Karpas-422 (cell line): Measurements from ENCODE around the gene NHSL2. TPM values are rescaled to one million over a fixed set of nuclear protein-coding genes. Genes with fewer than 3 reads are reported as not detected.

ENCODE experiments used
- DNase-seq: peaks from one replicate; pipeline ENCODE4 v3.0.0-alpha.2; 2015
- H2AFZ ChIP-seq: fragments of 200-600 bp; sonication (generic); 2 replicates; pipeline ENCODE4 v1.6.1; 2014; ENCODE audit warnings: antibody characterized with exemption, low read length, mixed read lengths
- H3K27ac ChIP-seq: fragments of 200-600 bp; sonication (generic); 2 replicates; pipeline ENCODE4 v1.5.1; 2014; ENCODE audit warnings: mild to moderate bottlenecking, low read length, moderate library complexity
- H3K27me3 ChIP-seq: fragments of 200-600 bp; sonication (generic); 2 replicates; pipeline ENCODE4 v1.6.1; 2014; ENCODE audit warnings: low read length, mixed read lengths
- H3K36me3 ChIP-seq: fragments of 200-600 bp; sonication (generic); 2 replicates; pipeline ENCODE4 v1.6.1; 2014; ENCODE audit warnings: low read length, mixed read lengths; ENCODE audit not compliant: insufficient read depth
- H3K4me1 ChIP-seq: fragments of 200-600 bp; sonication (generic); 2 replicates; pipeline ENCODE4 v1.6.1; 2014; ENCODE audit warnings: mild to moderate bottlenecking, low read length, mixed read lengths
- H3K4me2 ChIP-seq: fragments of 200-600 bp; sonication (generic); 2 replicates; pipeline ENCODE4 v1.6.1; 2014; ENCODE audit warnings: low read length, low read depth, mild to moderate bottlenecking; ENCODE audit not compliant: poor library complexity, severe bottlenecking
- H3K4me3 ChIP-seq: fragments of 200-600 bp; sonication (generic); 2 replicates; pipeline ENCODE4 v1.5.1; 2014; ENCODE audit warnings: mild to moderate bottlenecking, antibody characterized with exemption, low read length, mixed read lengths
- H3K79me2 ChIP-seq: fragments of 200-600 bp; sonication (generic); 2 replicates; pipeline ENCODE4 v1.6.1; 2014; ENCODE audit warnings: mild to moderate bottlenecking, low read length, mixed read lengths
- H3K9ac ChIP-seq: fragments of 200-600 bp; sonication (generic); 2 replicates; pipeline ENCODE4 v1.6.0; 2014; ENCODE audit warnings: low read length
- H3K9me2 ChIP-seq: fragments of 200-600 bp; sonication (generic), shearing (Covaris generic); replicated peaks from 2 replicates; pipeline ENCODE4 v1.6.0; 2014; ENCODE audit warnings: mild to moderate bottlenecking, low read length, moderate library complexity; ENCODE audit not compliant: insufficient read depth
- H3K9me3 ChIP-seq: fragments of 300-700, 200-600 bp; sonication (generic); 2 replicates; pipeline ENCODE4 v1.6.1; 2014; ENCODE audit warnings: low read length, mixed read lengths
- H4K20me1 ChIP-seq: fragments of 200-600 bp; sonication (generic); 2 replicates; pipeline ENCODE4 v1.6.1; 2014; ENCODE audit warnings: mild to moderate bottlenecking, antibody characterized with exemption, low read length, low read depth; ENCODE audit not compliant: insufficient read depth
- total RNA-seq: library from RNA; depleted of rRNA; stranded (reverse); fragments of >200 nt; shearing (Covaris generic); gene quantifications from 2 replicates; pipeline ENCODE4 v1.2.3, GENCODE V29; 2014; ENCODE audit warnings: low replicate concordance

The NHSL2 gene
- total RNA-seq, 1 experiment from 2014 or later = not detected

GRCh38 chrX:71996136-71996535 is 85.5 kb downstream of the NHSL2 start:
- Histone ChIP-seq H3K79me2 (no peaks in the 10 kb centered on the region), H3K4me3 (no peak overlapping the region), H3K9me2 (no peaks in the 10 kb centered on the region), H4K20me1 (no peaks in the 10 kb centered on the region), H3K4me1 (no peaks in the 10 kb centered on the region), H3K36me3 (no peaks in the 10 kb centered on the region), H2AFZ (no peak overlapping the region), H3K9me3 (no peaks in the 10 kb centered on the region), H3K4me2 (no peak overlapping the region), H3K27me3 (no peaks in the 10 kb centered on the region), H3K27ac (no peak overlapping the region), H3K9ac (no peak overlapping the region)
- no peak for DNase-seq

DNA sequence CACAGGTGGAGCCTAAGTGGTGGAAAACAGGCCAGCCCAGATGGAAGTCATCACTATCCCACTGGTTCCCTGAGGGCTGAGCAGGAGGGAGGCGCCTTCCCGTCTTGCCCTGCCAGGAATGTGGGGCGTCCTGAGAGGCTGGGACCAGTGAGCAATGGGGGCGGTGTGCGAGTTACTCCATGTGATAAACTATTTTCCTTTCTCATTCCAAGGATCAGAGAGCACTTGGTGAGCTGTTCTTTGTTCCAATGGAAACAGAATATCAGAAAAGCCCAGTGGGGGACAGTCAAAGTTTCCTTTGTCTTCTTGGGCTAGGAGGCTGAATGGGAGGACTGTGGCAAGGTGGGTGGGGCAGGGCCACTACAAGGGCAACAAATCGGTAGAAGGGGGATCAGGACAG is 86.2 kb downstream of the NHSL2 start:
- Histone ChIP-seq H3K9me3 (no peaks in the 10 kb centered on the region), H4K20me1 (no peaks in the 10 kb centered on the region), H3K36me3 (no peaks in the 10 kb centered on the region), H3K27ac (no peak overlapping the region), H3K9ac (no peak overlapping the region), H3K4me2 (no peak overlapping the region), H3K27me3 (no peaks in the 10 kb centered on the region), H3K9me2 (no peaks in the 10 kb centered on the region), H2AFZ (no peak overlapping the region), H3K4me1 (no peaks in the 10 kb centered on the region), H3K79me2 (no peaks in the 10 kb centered on the region), H3K4me3 (no peak overlapping the region)
- no peak for DNase-seq

- Histone ChIP-seq H3K9me2 (no peaks in the 10 kb centered on the region), H3K9me3 (no peaks in the 10 kb centered on the region), H4K20me1 (no peaks in the 10 kb centered on the region)
Observed at GRCh38 chrX:71997320-71997719, 86.7 kb downstream of the NHSL2 start.

GRCh38 chrX:71998836-71999509 is 88.3 kb downstream of the NHSL2 start:
- H3K4me1 ChIP-seq = peaks cover 4% of the 10 kb centered on the region; the same call in 1 of the 2 replicates
- no peaks in the 10 kb centered on the region for H4K20me1 ChIP-seq
- peak; percentile 77 for DNase-seq
- no peak overlapping the region for H3K27ac ChIP-seq
- no peak overlapping the region for H3K4me2 ChIP-seq
- H3K9me3 ChIP-seq = no peaks in the 10 kb centered on the region
- H2AFZ ChIP-seq = no peak overlapping the region
- no peaks in the 10 kb centered on the region for H3K9me2 ChIP-seq
- no peaks in the 10 kb centered on the region for H3K27me3 ChIP-seq
- H3K36me3 ChIP-seq = no peaks in the 10 kb centered on the region
- no peak overlapping the region for H3K9ac ChIP-seq
- no peaks in the 10 kb centered on the region for H3K79me2 ChIP-seq
- no peak overlapping the region for H3K4me3 ChIP-seq

More at GRCh38 chrX:71997320-71997719, 86.7 kb downstream of the NHSL2 start:
- Histone ChIP-seq H2AFZ (no peak overlapping the region), H3K9ac (no peak overlapping the region), H3K36me3 (no peaks in the 10 kb centered on the region), H3K4me2 (no peak overlapping the region), H3K79me2 (no peaks in the 10 kb centered on the region), H3K27me3 (no peaks in the 10 kb centered on the region), H3K4me3 (no peak overlapping the region), H3K4me1 (no peaks in the 10 kb centered on the region), H3K27ac (no peak overlapping the region)
- DNase-seq = no peak

DNA sequence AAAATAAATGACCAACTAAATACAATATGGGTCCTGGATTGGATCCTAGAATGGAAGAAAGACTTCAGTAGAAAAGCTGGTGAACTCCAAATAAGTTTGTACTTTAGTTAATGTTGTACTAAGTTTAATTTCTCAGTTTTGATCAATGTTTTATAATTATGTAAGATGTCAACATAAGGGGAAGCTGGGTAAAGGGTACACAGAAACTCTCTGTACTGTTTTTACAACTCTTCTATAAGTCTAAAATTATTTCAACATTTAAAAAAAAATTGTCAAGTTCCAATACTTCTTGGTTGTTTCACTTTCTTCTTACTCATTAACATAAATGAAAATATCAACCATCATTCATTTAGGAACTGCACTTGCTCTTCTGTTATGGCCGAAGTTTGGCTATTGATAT is 88.9 kb downstream of the NHSL2 start:
- H3K79me2 ChIP-seq = no peaks in the 10 kb centered on the region
- H2AFZ ChIP-seq = no peak overlapping the region
- H3K36me3 ChIP-seq = no peaks in the 10 kb centered on the region
- no peaks in the 10 kb centered on the region for H3K9me2 ChIP-seq
- H4K20me1 ChIP-seq = no peaks in the 10 kb centered on the region
- H3K27me3 ChIP-seq = no peaks in the 10 kb centered on the region
- H3K4me3 ChIP-seq = no peak overlapping the region
- H3K27ac ChIP-seq = no peak overlapping the region
- H3K9me3 ChIP-seq = no peaks in the 10 kb centered on the region
- H3K4me2 ChIP-seq = no peak overlapping the region
- no peak overlapping the region for H3K9ac ChIP-seq
- no peak for DNase-seq
- peaks cover 4% of the 10 kb centered on the region; the same call in 1 of the 2 replicates for H3K4me1 ChIP-seq

GRCh38 chrX:72001471-72001870 is 90.8 kb downstream of the NHSL2 start:
- no peaks in the 10 kb centered on the region for H3K9me3 ChIP-seq
- H3K9me2 ChIP-seq = no peaks in the 10 kb centered on the region
- no peak for DNase-seq
- H4K20me1 ChIP-seq = no peaks in the 10 kb centered on the region
- H3K9ac ChIP-seq = no peak overlapping the region
- H3K4me3 ChIP-seq = no peak overlapping the region
- no peak overlapping the region for H2AFZ ChIP-seq
- H3K4me1 ChIP-seq = peaks cover 4% of the 10 kb centered on the region; the same call in 1 of the 2 replicates
- H3K36me3 ChIP-seq = no peaks in the 10 kb centered on the region
- H3K79me2 ChIP-seq = no peaks in the 10 kb centered on the region
- no peak overlapping the region for H3K27ac ChIP-seq
- no peaks in the 10 kb centered on the region for H3K27me3 ChIP-seq
- no peak overlapping the region for H3K4me2 ChIP-seq

DNA sequence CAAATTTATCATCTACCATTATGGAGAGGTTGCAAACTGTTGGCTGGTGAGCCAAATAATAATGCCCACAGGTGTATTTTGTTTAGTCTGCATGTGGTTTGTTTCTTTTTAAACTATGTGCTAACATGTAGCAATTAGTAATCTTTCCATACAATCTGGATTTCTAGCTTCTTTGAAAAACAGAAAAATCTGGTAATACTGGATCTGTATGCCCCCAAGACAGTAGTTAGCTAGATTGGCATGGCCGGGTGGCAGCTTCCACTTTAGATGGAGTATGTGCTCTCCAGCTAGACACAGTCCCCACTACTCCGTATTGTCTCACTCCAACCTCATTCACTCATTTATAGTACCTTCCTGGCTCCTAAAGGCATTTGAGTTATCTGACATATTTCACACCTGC is 91.3 kb downstream of the NHSL2 start:
- no peak overlapping the region for H3K4me2 ChIP-seq
- no peaks in the 10 kb centered on the region for H3K9me3 ChIP-seq
- no peak for DNase-seq
- H3K9ac ChIP-seq = no peak overlapping the region
- H3K9me2 ChIP-seq = no peaks in the 10 kb centered on the region
- H3K36me3 ChIP-seq = no peaks in the 10 kb centered on the region
- H4K20me1 ChIP-seq = no peaks in the 10 kb centered on the region
- no peak overlapping the region for H3K4me3 ChIP-seq
- no peak overlapping the region for H3K27ac ChIP-seq
- H2AFZ ChIP-seq = no peak overlapping the region
- H3K27me3 ChIP-seq = no peaks in the 10 kb centered on the region
- H3K79me2 ChIP-seq = no peaks in the 10 kb centered on the region
- peaks cover 4% of the 10 kb centered on the region; the same call in 1 of the 2 replicates for H3K4me1 ChIP-seq

GRCh38 chrX:72002875-72003274 is 92.2 kb downstream of the NHSL2 start:
- H3K36me3 ChIP-seq = no peaks in the 10 kb centered on the region
- H3K9me3 ChIP-seq = no peaks in the 10 kb centered on the region
- no peak overlapping the region for H3K4me2 ChIP-seq
- no peaks in the 10 kb centered on the region for H3K27me3 ChIP-seq
- peaks cover 4% of the 10 kb centered on the region; the same call in 1 of the 2 replicates for H3K4me1 ChIP-seq
- no peaks in the 10 kb centered on the region for H3K9me2 ChIP-seq
- no peaks in the 10 kb centered on the region for H4K20me1 ChIP-seq
- H3K9ac ChIP-seq = no peak overlapping the region
- no peak overlapping the region for H3K27ac ChIP-seq
- DNase-seq = no peak
- no peaks in the 10 kb centered on the region for H3K79me2 ChIP-seq
- H2AFZ ChIP-seq = no peak overlapping the region
- H3K4me3 ChIP-seq = no peak overlapping the region
